ENCODE data around the gene UMAD1. TPM values are rescaled to one million over a fixed set of nuclear protein-coding genes. Genes with fewer than 3 reads are reported as not detected.

Gene UMAD1
- polyA plus RNA-seq, 1 of the 3 experiments (the other 2 are of a cell fraction): 13.9 TPM

DNA sequence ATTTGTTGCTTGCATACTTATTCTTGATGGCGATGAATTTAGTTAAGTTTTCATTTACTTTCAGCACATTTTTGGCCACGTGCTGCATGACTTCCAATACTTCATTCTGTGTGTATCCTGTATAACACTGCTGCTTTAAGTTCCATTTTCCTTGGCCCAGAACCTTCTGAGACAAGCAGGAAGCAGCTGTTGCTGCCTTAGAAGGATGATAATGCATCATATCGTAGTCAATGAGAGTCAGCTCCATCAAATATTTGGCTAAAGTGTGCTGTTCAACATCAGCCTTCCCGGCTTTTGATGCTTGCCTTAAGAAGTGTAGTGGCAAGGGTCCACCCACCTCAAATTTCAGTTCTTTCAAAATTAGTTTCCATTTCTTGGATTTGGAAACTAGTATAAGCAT lies 268.8 kb downstream of the UMAD1 start:
- POLR2A ChIA-PET: no interaction called here
- no peaks in the 10 kb centered on the region for H3K9me2 ChIP-seq
- peaks cover 5% of the 10 kb centered on the region for H3F3A ChIP-seq (replicated peaks; ENCODE audit: insufficient read depth)
- no peak overlapping the region for H2AFZ ChIP-seq (ENCODE audit: low read depth)
- no peak overlapping the region for H3K9ac ChIP-seq
- H3K79me2 ChIP-seq (ENCODE audit: insufficient read depth): no peaks in the 10 kb centered on the region
- no peaks in the 10 kb centered on the region for H3K36me3 ChIP-seq (replicated peaks in 1 of 2; ENCODE audit: control insufficient read depth in 1 of 2, insufficient read depth in 2 of 2, low read length in 1 of 2)
- H3K4me3 ChIP-seq (ENCODE audit: low read depth in 2 of 2, low read length in 1 of 2): no peak overlapping the region
- H3K9me3 ChIP-seq: no peaks in the 10 kb centered on the region
- CTCF ChIA-PET: interaction anchor here (1.2 kb wide), 1 partner anchor 14 kb away, joined by 3 read pairs; no protein-coding TSS in a partner anchor
- H3K27me3 ChIP-seq (ENCODE audit: insufficient read depth): no peaks in the 10 kb centered on the region
- no peaks in the 10 kb centered on the region for H4K20me1 ChIP-seq (ENCODE audit: insufficient read depth)
- TF ChIP-seq GABPA (IDR thresholded peaks at IDR 0.05; ENCODE audit: low read depth) (no peak), JUND (IDR thresholded peaks at IDR 0.05) (no peak), TCF12 (IDR thresholded peaks at IDR 0.05) (no peak), SMC3 (IDR thresholded peaks at IDR 0.05; ENCODE audit: low read depth, low read length) (no peak), RCOR1 (IDR thresholded peaks at IDR 0.05; ENCODE audit: low read length) (no peak), TEAD4 (IDR thresholded peaks at IDR 0.05; ENCODE audit: borderline replicate concordance, insufficient read depth) (no peak), MEF2A (IDR thresholded peaks at IDR 0.05; ENCODE audit: borderline replicate concordance, low read depth) (no peak), FOXJ3 (CRISPR knock-in tag; IDR thresholded peaks at IDR 0.05) (no peak), RXRA (IDR thresholded peaks at IDR 0.05; ENCODE audit: borderline replicate concordance, low read depth) (no peak), NRF1 (IDR thresholded peaks at IDR 0.05; ENCODE audit: low read depth, low read length) (no peak), FOXM1 (IDR thresholded peaks at IDR 0.05; ENCODE audit: low read depth) (no peak), FOSL2 (IDR thresholded peaks at IDR 0.05; ENCODE audit: borderline replicate concordance, low read depth) (no peak), RFX5 (IDR thresholded peaks at IDR 0.05; ENCODE audit: low read length) (no peak), SIN3A (IDR thresholded peaks at IDR 0.05; ENCODE audit: borderline replicate concordance, low read depth, low read length) (no peak), POLR2AphosphoS5 (IDR thresholded peaks at IDR 0.05; ENCODE audit: low read depth, low read length) (no peak), TAF1 (IDR thresholded peaks at IDR 0.05; ENCODE audit: borderline replicate concordance, low read depth, low read length) (no peak)
- TF ChIP-seq, protein P1, sequence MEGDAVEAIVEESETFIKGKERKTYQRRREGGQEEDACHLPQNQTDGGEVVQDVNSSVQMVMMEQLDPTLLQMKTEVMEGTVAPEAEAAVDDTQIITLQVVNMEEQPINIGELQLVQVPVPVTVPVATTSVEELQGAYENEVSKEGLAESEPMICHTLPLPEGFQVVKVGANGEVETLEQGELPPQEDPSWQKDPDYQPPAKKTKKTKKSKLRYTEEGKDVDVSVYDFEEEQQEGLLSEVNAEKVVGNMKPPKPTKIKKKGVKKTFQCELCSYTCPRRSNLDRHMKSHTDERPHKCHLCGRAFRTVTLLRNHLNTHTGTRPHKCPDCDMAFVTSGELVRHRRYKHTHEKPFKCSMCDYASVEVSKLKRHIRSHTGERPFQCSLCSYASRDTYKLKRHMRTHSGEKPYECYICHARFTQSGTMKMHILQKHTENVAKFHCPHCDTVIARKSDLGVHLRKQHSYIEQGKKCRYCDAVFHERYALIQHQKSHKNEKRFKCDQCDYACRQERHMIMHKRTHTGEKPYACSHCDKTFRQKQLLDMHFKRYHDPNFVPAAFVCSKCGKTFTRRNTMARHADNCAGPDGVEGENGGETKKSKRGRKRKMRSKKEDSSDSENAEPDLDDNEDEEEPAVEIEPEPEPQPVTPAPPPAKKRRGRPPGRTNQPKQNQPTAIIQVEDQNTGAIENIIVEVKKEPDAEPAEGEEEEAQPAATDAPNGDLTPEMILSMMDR (IDR thresholded peaks at IDR 0.05): no peak
- TF ChIP-seq, protein P2, sequence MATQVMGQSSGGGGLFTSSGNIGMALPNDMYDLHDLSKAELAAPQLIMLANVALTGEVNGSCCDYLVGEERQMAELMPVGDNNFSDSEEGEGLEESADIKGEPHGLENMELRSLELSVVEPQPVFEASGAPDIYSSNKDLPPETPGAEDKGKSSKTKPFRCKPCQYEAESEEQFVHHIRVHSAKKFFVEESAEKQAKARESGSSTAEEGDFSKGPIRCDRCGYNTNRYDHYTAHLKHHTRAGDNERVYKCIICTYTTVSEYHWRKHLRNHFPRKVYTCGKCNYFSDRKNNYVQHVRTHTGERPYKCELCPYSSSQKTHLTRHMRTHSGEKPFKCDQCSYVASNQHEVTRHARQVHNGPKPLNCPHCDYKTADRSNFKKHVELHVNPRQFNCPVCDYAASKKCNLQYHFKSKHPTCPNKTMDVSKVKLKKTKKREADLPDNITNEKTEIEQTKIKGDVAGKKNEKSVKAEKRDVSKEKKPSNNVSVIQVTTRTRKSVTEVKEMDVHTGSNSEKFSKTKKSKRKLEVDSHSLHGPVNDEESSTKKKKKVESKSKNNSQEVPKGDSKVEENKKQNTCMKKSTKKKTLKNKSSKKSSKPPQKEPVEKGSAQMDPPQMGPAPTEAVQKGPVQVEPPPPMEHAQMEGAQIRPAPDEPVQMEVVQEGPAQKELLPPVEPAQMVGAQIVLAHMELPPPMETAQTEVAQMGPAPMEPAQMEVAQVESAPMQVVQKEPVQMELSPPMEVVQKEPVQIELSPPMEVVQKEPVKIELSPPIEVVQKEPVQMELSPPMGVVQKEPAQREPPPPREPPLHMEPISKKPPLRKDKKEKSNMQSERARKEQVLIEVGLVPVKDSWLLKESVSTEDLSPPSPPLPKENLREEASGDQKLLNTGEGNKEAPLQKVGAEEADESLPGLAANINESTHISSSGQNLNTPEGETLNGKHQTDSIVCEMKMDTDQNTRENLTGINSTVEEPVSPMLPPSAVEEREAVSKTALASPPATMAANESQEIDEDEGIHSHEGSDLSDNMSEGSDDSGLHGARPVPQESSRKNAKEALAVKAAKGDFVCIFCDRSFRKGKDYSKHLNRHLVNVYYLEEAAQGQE (IDR thresholded peaks at IDR 0.05; ENCODE audit: low read depth, low read length): no peak
- TF ChIP-seq, protein P3, sequence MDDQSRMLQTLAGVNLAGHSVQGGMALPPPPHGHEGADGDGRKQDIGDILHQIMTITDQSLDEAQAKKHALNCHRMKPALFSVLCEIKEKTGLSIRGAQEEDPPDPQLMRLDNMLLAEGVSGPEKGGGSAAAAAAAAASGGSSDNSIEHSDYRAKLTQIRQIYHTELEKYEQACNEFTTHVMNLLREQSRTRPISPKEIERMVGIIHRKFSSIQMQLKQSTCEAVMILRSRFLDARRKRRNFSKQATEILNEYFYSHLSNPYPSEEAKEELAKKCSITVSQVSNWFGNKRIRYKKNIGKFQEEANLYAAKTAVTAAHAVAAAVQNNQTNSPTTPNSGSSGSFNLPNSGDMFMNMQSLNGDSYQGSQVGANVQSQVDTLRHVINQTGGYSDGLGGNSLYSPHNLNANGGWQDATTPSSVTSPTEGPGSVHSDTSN (IDR thresholded peaks at IDR 0.05): no peak
- TF ChIP-seq, protein P4, sequence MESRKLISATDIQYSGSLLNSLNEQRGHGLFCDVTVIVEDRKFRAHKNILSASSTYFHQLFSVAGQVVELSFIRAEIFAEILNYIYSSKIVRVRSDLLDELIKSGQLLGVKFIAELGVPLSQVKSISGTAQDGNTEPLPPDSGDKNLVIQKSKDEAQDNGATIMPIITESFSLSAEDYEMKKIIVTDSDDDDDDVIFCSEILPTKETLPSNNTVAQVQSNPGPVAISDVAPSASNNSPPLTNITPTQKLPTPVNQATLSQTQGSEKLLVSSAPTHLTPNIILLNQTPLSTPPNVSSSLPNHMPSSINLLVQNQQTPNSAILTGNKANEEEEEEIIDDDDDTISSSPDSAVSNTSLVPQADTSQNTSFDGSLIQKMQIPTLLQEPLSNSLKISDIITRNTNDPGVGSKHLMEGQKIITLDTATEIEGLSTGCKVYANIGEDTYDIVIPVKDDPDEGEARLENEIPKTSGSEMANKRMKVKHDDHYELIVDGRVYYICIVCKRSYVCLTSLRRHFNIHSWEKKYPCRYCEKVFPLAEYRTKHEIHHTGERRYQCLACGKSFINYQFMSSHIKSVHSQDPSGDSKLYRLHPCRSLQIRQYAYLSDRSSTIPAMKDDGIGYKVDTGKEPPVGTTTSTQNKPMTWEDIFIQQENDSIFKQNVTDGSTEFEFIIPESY (IDR thresholded peaks at IDR 0.05; ENCODE audit: borderline replicate concordance, low read depth): no peak
- no peak overlapping the region for H3K4me2 ChIP-seq
- H3K4me1 ChIP-seq (ENCODE audit: control insufficient read depth in 1 of 2, insufficient read depth in 2 of 2, low read depth in 1 of 2, low read length in 1 of 2): no peaks in the 10 kb centered on the region
- 76% methylated on average over 4 of the region's 4 CpGs for WGBS (ENCODE audit: low lambda C conversion rate)
- H3K27ac ChIP-seq (ENCODE audit: low read depth in 2 of 2, low read length in 1 of 2): no peak overlapping the region
- DNase-seq: no peak
